GM06990 (cell line): ENCODE data around the gene AMPH.

Experiments
- DNase-seq: peaks from one replicate; pipeline ENCODE4 v3.0.0-alpha.2; 2011; ENCODE audit not compliant: insufficient read length; ENCODE audit errors: extremely low read depth
- H3K27me3 ChIP-seq: replicated peaks from 2 replicates; pipeline ENCODE4 v1.6.0; 2011; ENCODE audit warnings: low read length; ENCODE audit not compliant: control insufficient read depth, insufficient read depth
- H3K36me3 ChIP-seq: 2 replicates; pipeline ENCODE4 v1.5.1; 2011; ENCODE audit warnings: low read length; ENCODE audit not compliant: control insufficient read depth, insufficient read depth
- H3K4me3 ChIP-seq: replicated peaks from 2 replicates; pipeline ENCODE4 v1.5.1; 2011; ENCODE audit warnings: low read depth, mild to moderate bottlenecking, control low read depth, low read length
- CTCF ChIP-seq: IDR thresholded peaks from 2 replicates; pipeline ENCODE4 v1.5.1; 2011; ENCODE audit warnings: low read length, control low read depth, mild to moderate bottlenecking, inconsistent platforms; ENCODE audit not compliant: insufficient read depth, poor library complexity, severe bottlenecking

Gene AMPH

GRCh38 chr7:38335492-38336147 lies 295.6 kb downstream of the AMPH start:
- TF ChIP-seq CTCF: peak; percentile 100
- Histone ChIP-seq H3K4me3 (peak overlapping the region; percentile 15), H3K27me3 (no peaks in the 10 kb centered on the region), H3K36me3 (no peaks in the 10 kb centered on the region)
- DNase-seq: peak; percentile 77

- Histone ChIP-seq H3K27me3 (no peaks in the 10 kb centered on the region), H3K4me3 (peak overlapping the region; percentile 15), H3K36me3 (no peaks in the 10 kb centered on the region)
- no peak for DNase-seq
- no peak for TF ChIP-seq CTCF
These were observed 296.1 kb downstream of the AMPH start for GRCh38 chr7:38335128-38335491.

GRCh38 chr7:38334163-38334562 lies 297.0 kb downstream of the AMPH start:
- H3K4me3 ChIP-seq: no peak overlapping the region
- DNase-seq: no peak
- H3K36me3 ChIP-seq: no peaks in the 10 kb centered on the region
- no peaks in the 10 kb centered on the region for H3K27me3 ChIP-seq
- no peak for TF ChIP-seq CTCF
